HG02938 (cell line): ENCODE measurements around the gene NCCRP1.

ENCODE experiments used
- ATAC-seq: cut with Tn5 transposase; IDR thresholded peaks from one replicate; pipeline ENCODE4 v1.9.1; 2021; ENCODE audit warnings: mild to moderate bottlenecking, moderate library complexity; ENCODE audit not compliant: unreplicated experiment

Gene NCCRP1

GRCh38 chr19:39196860-39197562 lies at the start of gene NCCRP1:
Gene NCCRP1 (plus strand): TSS chr19:39196964. CDS start chr19:39196983, 19 bp downstream.
- ATAC-seq, result no peak

- no peak for ATAC-seq
Observed at GRCh38 chr19:39147480-39147879, 49.3 kb upstream of the NCCRP1 start.

GRCh38 chr19:39148939-39149529 lies 47.7 kb upstream of the NCCRP1 start:
- ATAC-seq, result no peak

GRCh38 chr19:39150235-39150634 lies 46.5 kb upstream of the NCCRP1 start:
- ATAC-seq, result no peak

GRCh38 chr19:39150807-39151600 lies 45.8 kb upstream of the NCCRP1 start:
- ATAC-seq, result no peak

- no peak for ATAC-seq
Observed at GRCh38 chr19:39152066-39152465, 44.7 kb upstream of the NCCRP1 start.

- ATAC-seq, result no peak
Observed at GRCh38 chr19:39154100-39154628, 42.6 kb upstream of the NCCRP1 start.

- no peak for ATAC-seq
Observed at GRCh38 chr19:39154629-39155100, 42.1 kb upstream of the NCCRP1 start.

- no peak for ATAC-seq
Observed at GRCh38 chr19:39155114-39155700, 41.6 kb upstream of the NCCRP1 start.

GRCh38 chr19:39155741-39156140 lies 41.0 kb upstream of the NCCRP1 start:
- ATAC-seq, result no peak

GRCh38 chr19:39156326-39157230 lies 40.2 kb upstream of the NCCRP1 start:
- no peak for ATAC-seq

GRCh38 chr19:39157275-39157996 lies 39.3 kb upstream of the NCCRP1 start:
- ATAC-seq, result no peak

GRCh38 chr19:39157997-39158389 lies 38.8 kb upstream of the NCCRP1 start:
- no peak for ATAC-seq

- ATAC-seq, result no peak
Observed at GRCh38 chr19:39158646-39159260, 38.0 kb upstream of the NCCRP1 start.

- ATAC-seq, result no peak
Observed at GRCh38 chr19:39160523-39160861, 36.3 kb upstream of the NCCRP1 start.

GRCh38 chr19:39160889-39161672 lies 35.7 kb upstream of the NCCRP1 start:
- no peak for ATAC-seq

- ATAC-seq, result no peak
Observed at GRCh38 chr19:39162441-39163043, 34.2 kb upstream of the NCCRP1 start.

- ATAC-seq, result no peak
Observed at GRCh38 chr19:39163621-39164020, 33.1 kb upstream of the NCCRP1 start.
